ENCODE data around the gene DNM3.

DNA sequence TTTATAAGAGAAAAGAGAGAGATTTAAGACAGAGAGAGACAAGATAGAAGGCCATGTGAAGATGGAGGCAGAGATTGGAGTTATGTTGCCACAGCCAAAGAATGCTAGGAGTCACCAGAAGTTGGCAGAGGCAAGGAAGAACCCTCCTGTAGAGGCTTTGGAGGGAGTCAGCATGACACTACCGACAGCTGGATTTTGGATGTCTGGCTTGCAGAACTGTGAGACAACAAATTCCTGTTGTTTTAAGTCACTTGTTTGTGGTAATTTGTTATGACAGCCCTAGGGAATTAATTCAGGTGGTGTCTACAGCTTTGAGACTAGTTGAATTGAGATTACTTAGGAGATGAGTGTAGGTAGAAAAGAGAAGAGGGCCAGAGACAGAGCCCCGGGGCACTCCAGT is 158.5 kb downstream of the DNM3 start:
- TF ChIP-seq, protein P1, sequence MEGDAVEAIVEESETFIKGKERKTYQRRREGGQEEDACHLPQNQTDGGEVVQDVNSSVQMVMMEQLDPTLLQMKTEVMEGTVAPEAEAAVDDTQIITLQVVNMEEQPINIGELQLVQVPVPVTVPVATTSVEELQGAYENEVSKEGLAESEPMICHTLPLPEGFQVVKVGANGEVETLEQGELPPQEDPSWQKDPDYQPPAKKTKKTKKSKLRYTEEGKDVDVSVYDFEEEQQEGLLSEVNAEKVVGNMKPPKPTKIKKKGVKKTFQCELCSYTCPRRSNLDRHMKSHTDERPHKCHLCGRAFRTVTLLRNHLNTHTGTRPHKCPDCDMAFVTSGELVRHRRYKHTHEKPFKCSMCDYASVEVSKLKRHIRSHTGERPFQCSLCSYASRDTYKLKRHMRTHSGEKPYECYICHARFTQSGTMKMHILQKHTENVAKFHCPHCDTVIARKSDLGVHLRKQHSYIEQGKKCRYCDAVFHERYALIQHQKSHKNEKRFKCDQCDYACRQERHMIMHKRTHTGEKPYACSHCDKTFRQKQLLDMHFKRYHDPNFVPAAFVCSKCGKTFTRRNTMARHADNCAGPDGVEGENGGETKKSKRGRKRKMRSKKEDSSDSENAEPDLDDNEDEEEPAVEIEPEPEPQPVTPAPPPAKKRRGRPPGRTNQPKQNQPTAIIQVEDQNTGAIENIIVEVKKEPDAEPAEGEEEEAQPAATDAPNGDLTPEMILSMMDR (IDR thresholded peaks at IDR 0.05): no peak
- no peak for TF ChIP-seq POLR2A (IDR thresholded peaks at IDR 0.05)
- no peak for TF ChIP-seq POLR2AphosphoS5 (IDR thresholded peaks at IDR 0.05)
